NB4 (cell line): Measurements from ENCODE around the gene CDK14.

ENCODE experiments used
- DNase-seq: peaks from one replicate; pipeline ENCODE4 v3.0.0; 2010; ENCODE audit warnings: low read depth
- H3K4me3 ChIP-seq: one replicate; pipeline ENCODE4 v1.5.1; 2011; ENCODE audit warnings: mild to moderate bottlenecking, low read depth, low read length, moderate library complexity
- MAX ChIP-seq: IDR thresholded peaks from 2 replicates; pipeline ENCODE4 v1.6.1; 2011; ENCODE audit warnings: low read depth, low read length
- MYC ChIP-seq: IDR thresholded peaks from 2 replicates; pipeline ENCODE4 v1.6.1; 2011; ENCODE audit warnings: low read depth, low read length
- POLR2A ChIP-seq: IDR thresholded peaks from 2 replicates; pipeline ENCODE4 v1.6.1; 2011; ENCODE audit warnings: mild to moderate bottlenecking; ENCODE audit not compliant: insufficient read length; ENCODE audit errors: extremely low read depth
- TF ChIP-seq, protein P1 (sequence below): IDR thresholded peaks from one replicate; pipeline ENCODE4 v1.5.1; 2012; ENCODE audit warnings: low read depth, low read length

Gene CDK14

DNA sequence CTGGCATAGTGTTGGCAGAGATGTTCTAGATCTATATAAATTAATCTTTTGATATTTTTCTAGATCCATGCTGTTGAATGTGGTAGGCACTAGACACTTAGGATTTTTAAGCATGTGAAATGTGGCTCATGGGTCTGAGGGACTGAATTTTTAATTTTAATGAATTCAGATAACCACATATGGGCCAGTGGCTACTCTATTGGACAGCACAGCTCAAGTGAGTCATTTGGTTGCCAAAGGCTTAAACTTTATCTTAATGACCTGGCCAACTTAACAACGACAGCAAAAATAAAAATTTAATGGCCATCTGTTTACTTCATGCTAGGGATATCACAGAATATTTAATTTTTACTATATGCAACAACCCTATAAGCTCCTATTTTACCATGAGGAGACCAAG is 61.4 kb downstream of the CDK14 start:
- no peak for DNase-seq
- no peak overlapping the region for H3K4me3 ChIP-seq
- no peak for TF ChIP-seq POLR2A
- TF ChIP-seq MYC = no peak
- no peak for TF ChIP-seq MAX
- TF ChIP-seq, protein P1, sequence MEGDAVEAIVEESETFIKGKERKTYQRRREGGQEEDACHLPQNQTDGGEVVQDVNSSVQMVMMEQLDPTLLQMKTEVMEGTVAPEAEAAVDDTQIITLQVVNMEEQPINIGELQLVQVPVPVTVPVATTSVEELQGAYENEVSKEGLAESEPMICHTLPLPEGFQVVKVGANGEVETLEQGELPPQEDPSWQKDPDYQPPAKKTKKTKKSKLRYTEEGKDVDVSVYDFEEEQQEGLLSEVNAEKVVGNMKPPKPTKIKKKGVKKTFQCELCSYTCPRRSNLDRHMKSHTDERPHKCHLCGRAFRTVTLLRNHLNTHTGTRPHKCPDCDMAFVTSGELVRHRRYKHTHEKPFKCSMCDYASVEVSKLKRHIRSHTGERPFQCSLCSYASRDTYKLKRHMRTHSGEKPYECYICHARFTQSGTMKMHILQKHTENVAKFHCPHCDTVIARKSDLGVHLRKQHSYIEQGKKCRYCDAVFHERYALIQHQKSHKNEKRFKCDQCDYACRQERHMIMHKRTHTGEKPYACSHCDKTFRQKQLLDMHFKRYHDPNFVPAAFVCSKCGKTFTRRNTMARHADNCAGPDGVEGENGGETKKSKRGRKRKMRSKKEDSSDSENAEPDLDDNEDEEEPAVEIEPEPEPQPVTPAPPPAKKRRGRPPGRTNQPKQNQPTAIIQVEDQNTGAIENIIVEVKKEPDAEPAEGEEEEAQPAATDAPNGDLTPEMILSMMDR = no peak

DNA sequence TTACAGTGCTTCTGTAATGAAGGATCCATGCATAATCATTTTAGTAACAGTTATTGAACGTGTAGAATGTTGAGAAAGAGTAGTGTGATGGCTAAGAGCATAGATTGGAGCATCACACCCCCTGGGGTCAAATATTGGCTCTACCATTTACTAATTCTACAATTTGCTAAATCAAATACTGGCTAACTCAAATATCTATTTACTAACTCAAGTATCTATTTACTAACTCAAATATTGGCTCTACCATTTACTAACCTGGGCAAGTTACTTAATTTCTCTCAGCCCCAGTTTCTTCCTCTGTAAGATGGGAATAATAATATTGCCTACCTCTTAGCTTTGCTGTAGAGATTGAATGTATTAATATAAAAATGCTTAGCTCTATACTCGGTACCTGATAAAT is 64.0 kb downstream of the CDK14 start:
- no peak for DNase-seq
- H3K4me3 ChIP-seq = no peak overlapping the region
- no peak for TF ChIP-seq MYC
- no peak for TF ChIP-seq POLR2A

DNA sequence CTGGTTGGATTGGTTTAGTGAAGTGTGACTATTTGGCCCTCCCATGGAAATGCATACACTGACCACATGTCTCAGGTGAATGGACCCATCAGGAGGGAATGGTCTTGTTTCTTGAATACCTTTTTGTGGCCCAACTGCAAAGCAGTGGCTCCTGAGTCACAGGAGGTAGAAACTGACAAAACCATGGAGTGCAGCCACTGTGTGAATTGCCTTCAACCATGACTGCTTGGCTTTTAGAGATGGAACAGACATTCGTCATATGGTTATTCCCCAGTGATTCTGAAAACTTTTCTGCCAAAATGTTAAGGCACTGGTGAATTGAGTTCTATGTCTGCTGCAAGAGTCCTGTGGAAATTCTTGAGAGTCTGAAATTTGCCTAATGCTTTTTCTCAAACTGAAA is 64.7 kb downstream of the CDK14 start:
- TF ChIP-seq POLR2A = no peak
- TF ChIP-seq, protein P1 = no peak
- no peak for TF ChIP-seq MAX
- TF ChIP-seq MYC = no peak
- DNase-seq = no peak
- no peak overlapping the region for H3K4me3 ChIP-seq

- TF ChIP-seq MYC = no peak
- no peak for TF ChIP-seq POLR2A
- TF ChIP-seq, protein P1 = no peak
- no peak for TF ChIP-seq MAX
- no peak for DNase-seq
- H3K4me3 ChIP-seq = no peak overlapping the region
Observed at GRCh38 chr7:90661290-90662151, 65.4 kb downstream of the CDK14 start.

- TF ChIP-seq MAX (no peak), MYC (no peak), POLR2A (no peak)
- TF ChIP-seq, protein P1 = no peak
- H3K4me3 ChIP-seq = no peak overlapping the region
- DNase-seq = no peak
Observed at GRCh38 chr7:90663176-90663575, 67.1 kb downstream of the CDK14 start.

DNA sequence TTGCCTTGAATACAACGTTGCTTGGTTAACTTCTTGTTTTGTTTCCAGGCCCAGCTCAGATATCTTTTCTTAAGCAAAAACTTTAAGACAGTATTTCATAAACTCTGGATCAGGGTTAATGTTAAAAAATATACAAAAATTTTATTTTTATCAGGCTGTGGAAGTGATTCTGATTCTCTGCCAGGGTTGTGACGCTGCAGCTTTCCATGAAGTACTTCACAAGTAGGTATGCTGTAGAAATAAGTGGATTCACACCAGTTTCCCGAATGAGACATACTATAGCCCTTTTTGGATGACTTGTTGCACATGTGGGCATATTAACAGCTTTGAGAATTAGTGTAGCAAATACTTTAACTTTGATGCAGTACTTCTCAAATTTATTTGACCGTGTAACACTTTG is 70.1 kb downstream of the CDK14 start:
- no peak overlapping the region for H3K4me3 ChIP-seq
- no peak for DNase-seq
- no peak for TF ChIP-seq MYC
- TF ChIP-seq POLR2A = no peak
- TF ChIP-seq, protein P1 = no peak
- no peak for TF ChIP-seq MAX
